Activated CD4-positive, alpha-beta T cell treated with anti-CD3 and anti-CD28 coated beads, Interleukin-2, amount 10 ng/mL, durations not matched to agents 7 days and 5 days (primary cell): Measurements from ENCODE around the gene ATRNL1. TPM values are rescaled to one million over a fixed set of nuclear protein-coding genes. Genes with fewer than 3 reads are reported as not detected.
"Not testable (repeated sequence)": the region's sequence is repeated elsewhere in the genome, so short reads cannot be mapped to it uniquely, and the experiment has no call there.

Experiments
- CTCF ChIA-PET: fragments of 350-600 bp; sonication (Branson Sonifier 250); formaldehyde crosslinking; loops from one replicate; lab custom pipeline; 2021; ENCODE audit warnings: antibody characterized with exemption; lab: Charles Lee
- POLR2A ChIA-PET: fragments of 350-600 bp; sonication (Branson Sonifier 250); formaldehyde crosslinking; loops from one replicate; lab custom pipeline; 2021; ENCODE audit warnings: antibody characterized with exemption; lab: Charles Lee
- DNase-seq: peaks from one replicate; pipeline ENCODE4 v3.0.0-alpha.2; 2020
- H3K27ac Mint-ChIP-seq: one replicate; pipeline ENCODE4 v1.8.0; 2021; ENCODE audit warnings: mild to moderate bottlenecking, moderate library complexity, mixed read lengths
- H3K27me3 Mint-ChIP-seq: one replicate; pipeline ENCODE4 v1.8.0; 2021; ENCODE audit warnings: mixed read lengths
- H3K36me3 Mint-ChIP-seq: one replicate; pipeline ENCODE4 v1.8.0; 2021; ENCODE audit warnings: low read depth, mixed read lengths
- H3K4me1 Mint-ChIP-seq: one replicate; pipeline ENCODE4 v1.8.0; 2021; ENCODE audit warnings: mixed read lengths
- H3K4me3 Mint-ChIP-seq: one replicate; pipeline ENCODE4 v1.8.0; 2021; ENCODE audit warnings: mild to moderate bottlenecking, moderate library complexity, mixed read lengths
- H3K9me3 Mint-ChIP-seq: one replicate; pipeline ENCODE4 v1.8.0; 2021; ENCODE audit warnings: mixed read lengths
- total RNA-seq, 2 experiments: library from RNA; stranded (reverse); gene quantifications; one replicate each; pipeline ENCODE4 v1.2.3, GENCODE V29; 2021

Gene ATRNL1
- total RNA-seq, 2 experiments from 2014 or later = 0.12 to 0.22 TPM

GRCh38 chr10:115171392-115171960, 78.3 kb downstream of the ATRNL1 start:
- ChIA-PET POLR2A (no interaction called here), CTCF (no interaction called here)
- Mint-ChIP-seq H3K4me3 (no peak overlapping the region), H3K36me3 (no peaks in the 10 kb centered on the region), H3K9me3 (no peaks in the 10 kb centered on the region), H3K27ac (no peak overlapping the region), H3K27me3 (no peaks in the 10 kb centered on the region), H3K4me1 (no peaks in the 10 kb centered on the region)
- no peak for DNase-seq

DNA sequence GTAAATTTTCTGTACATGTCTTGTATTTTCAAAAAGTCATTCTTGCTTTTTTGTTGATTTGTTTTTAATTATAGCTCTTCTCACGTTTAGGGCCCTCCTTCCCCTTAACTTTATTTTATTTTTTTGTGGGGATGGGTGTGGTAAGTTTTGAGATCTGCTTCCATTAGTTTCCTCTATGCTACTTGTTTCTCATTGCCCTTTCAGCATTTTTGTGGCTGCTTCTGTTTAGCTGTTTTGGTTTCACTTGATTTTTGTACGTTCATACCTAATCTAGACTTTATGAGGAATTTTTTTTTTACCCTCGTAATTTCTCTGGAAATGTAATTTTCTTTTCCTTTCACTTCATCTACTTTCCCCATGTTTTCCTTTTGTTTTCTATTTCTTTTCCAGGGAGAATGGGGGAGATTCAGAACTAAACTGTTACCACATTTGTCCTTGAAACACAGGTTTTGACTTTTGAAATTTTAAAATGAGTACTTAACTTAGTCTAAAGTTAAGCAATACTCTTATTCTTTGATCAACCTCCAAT, 80.8 kb downstream of the ATRNL1 start:
- H3K36me3 Mint-ChIP-seq = no peaks in the 10 kb centered on the region
- ChIA-PET CTCF (no interaction called here), POLR2A (no interaction called here)

GRCh38 chr10:115207276-115207675, 114.1 kb downstream of the ATRNL1 start:
- H3K4me3 Mint-ChIP-seq = peak overlapping the region; percentile 71
- DNase-seq, H3K27ac Mint-ChIP-seq, H3K27me3 Mint-ChIP-seq, H3K4me1 Mint-ChIP-seq, POLR2A ChIA-PET, H3K9me3 Mint-ChIP-seq, H3K36me3 Mint-ChIP-seq: not testable (repeated sequence)
- CTCF ChIA-PET = interaction anchor here (0.6 kb wide), 1 partner anchor 116 kb away, joined by 3 read pairs; no protein-coding TSS in a partner anchor

More for the DNA sequence above, 80.8 kb downstream of the ATRNL1 start:
- no peaks in the 10 kb centered on the region for H3K9me3 Mint-ChIP-seq
- no peak for DNase-seq
- peaks cover 2% of the 10 kb centered on the region for H3K27me3 Mint-ChIP-seq
- no peak overlapping the region for H3K4me3 Mint-ChIP-seq
- no peak overlapping the region for H3K27ac Mint-ChIP-seq
- no peaks in the 10 kb centered on the region for H3K4me1 Mint-ChIP-seq

GRCh38 chr10:115209133-115209532, 116.0 kb downstream of the ATRNL1 start:
- Mint-ChIP-seq H3K27me3 (no peaks in the 10 kb centered on the region), H3K9me3 (no peaks in the 10 kb centered on the region), H3K4me3 (no peak overlapping the region), H3K36me3 (no peaks in the 10 kb centered on the region), H3K4me1 (peaks cover 8% of the 10 kb centered on the region), H3K27ac (no peak overlapping the region)
- ChIA-PET CTCF (no interaction called here), POLR2A (no interaction called here)
- DNase-seq = no peak

DNA sequence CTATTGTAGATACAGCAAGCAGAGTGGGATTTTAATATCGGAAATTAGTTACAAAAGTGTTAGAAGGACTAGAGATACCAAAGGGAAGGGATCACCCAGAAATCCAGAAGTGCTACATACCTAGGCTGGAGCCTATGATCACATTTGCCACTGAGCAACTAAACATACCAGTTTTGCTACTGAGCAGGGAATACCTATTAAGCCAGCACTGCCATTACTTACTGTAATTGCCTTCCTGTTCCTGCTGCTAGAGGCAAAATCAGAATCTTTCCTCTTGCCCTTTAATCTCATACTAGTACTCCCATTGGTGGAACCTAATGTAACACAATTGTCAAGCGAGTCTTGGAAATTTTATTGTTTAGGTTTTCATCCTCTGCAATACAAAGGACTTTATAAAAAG, 121.7 kb downstream of the ATRNL1 start:
- no peaks in the 10 kb centered on the region for H3K4me1 Mint-ChIP-seq
- no peak overlapping the region for H3K4me3 Mint-ChIP-seq
- no peaks in the 10 kb centered on the region for H3K27me3 Mint-ChIP-seq
- H3K27ac Mint-ChIP-seq = no peak overlapping the region
- no peaks in the 10 kb centered on the region for H3K9me3 Mint-ChIP-seq
- H3K36me3 Mint-ChIP-seq = no peaks in the 10 kb centered on the region
- ChIA-PET CTCF (no interaction called here), POLR2A (no interaction called here)
- DNase-seq = no peak

DNA sequence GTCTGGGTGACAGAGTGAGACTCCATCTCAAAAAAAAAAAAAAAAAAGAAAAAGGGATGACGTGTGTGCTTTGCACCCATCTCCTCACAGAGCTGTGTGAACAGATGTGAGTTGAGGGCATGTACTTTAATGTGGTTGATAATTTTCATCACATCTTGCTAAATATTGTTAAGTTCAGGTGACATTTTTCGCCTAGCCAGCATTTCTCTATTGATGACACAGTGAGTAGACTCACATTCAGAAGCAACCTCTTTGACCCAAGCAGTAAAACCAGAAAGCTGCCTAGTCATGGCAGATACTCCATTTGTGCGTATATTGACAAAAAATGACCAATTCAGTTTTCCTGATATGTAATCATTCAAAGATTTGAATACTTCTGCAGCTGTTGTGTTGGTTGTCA, 126.0 kb downstream of the ATRNL1 start:
- no peaks in the 10 kb centered on the region for H3K36me3 Mint-ChIP-seq
- ChIA-PET CTCF (no interaction called here), POLR2A (no interaction called here)
- no peaks in the 10 kb centered on the region for H3K4me1 Mint-ChIP-seq
- no peak for DNase-seq
- H3K27ac Mint-ChIP-seq = no peak overlapping the region
- no peaks in the 10 kb centered on the region for H3K9me3 Mint-ChIP-seq
- no peaks in the 10 kb centered on the region for H3K27me3 Mint-ChIP-seq
- no peak overlapping the region for H3K4me3 Mint-ChIP-seq

DNA sequence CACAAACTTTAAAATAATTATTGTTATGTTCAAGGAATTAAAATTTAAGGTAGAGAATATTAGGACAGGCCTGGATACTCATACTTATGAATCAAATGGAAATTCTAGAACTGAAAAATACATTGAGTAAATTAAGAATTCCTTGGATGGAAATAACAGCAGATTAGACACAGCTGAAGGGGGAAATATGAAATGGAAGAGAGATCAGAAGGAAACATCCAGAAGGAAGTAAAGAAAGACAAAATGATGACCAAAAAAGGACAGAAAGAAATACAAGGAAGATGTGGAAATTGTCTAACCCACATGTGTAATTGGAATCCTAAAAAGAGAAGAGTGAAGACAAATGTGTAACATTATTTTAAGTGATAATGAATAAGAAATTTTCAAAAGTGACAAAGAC, 128.9 kb downstream of the ATRNL1 start:
- Mint-ChIP-seq H3K27me3 (no peaks in the 10 kb centered on the region), H3K36me3 (no peaks in the 10 kb centered on the region), H3K4me3 (no peak overlapping the region), H3K27ac (no peak overlapping the region), H3K4me1 (no peaks in the 10 kb centered on the region), H3K9me3 (no peaks in the 10 kb centered on the region)
- POLR2A ChIA-PET = no interaction called here
- DNase-seq = no peak
- CTCF ChIA-PET = interaction anchor here (0.7 kb wide), 1 partner anchor 739 kb away, joined by 4 read pairs; no protein-coding TSS in a partner anchor

DNA sequence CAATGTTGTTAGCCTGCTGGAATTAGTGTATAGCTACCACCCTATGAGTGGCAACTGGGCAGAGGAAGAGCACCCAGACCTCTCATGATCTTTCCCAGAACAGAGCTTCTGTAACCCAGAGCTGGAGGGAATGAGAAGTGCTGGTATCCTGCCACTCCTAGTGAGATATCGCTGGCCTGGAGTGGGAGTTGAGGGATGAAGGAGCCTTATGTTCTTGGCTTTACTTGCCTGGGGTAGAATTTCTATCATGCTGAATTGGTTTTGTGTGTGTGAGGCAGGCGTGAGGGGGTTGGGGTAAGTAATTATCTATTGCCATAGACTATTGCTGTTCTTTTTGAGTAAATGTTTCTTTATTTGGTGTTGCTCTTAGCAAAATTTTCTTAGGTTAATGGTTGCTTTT, 146.6 kb downstream of the ATRNL1 start:
- Mint-ChIP-seq H3K9me3 (no peaks in the 10 kb centered on the region), H3K4me1 (no peaks in the 10 kb centered on the region), H3K4me3 (no peak overlapping the region), H3K36me3 (no peaks in the 10 kb centered on the region), H3K27ac (no peak overlapping the region), H3K27me3 (no peaks in the 10 kb centered on the region)
- no peak for DNase-seq
- ChIA-PET CTCF (interaction anchor here (0.6 kb wide), 1 partner anchor 1053 kb away, joined by 3 read pairs; no protein-coding TSS in a partner anchor), POLR2A (no interaction called here)

GRCh38 chr10:115250784-115251183, 157.6 kb downstream of the ATRNL1 start:
- no peaks in the 10 kb centered on the region for H3K36me3 Mint-ChIP-seq
- ChIA-PET POLR2A (no interaction called here), CTCF (no interaction called here)
- no peaks in the 10 kb centered on the region for H3K9me3 Mint-ChIP-seq
- H3K4me3 Mint-ChIP-seq = no peak overlapping the region
- no peaks in the 10 kb centered on the region for H3K4me1 Mint-ChIP-seq
- no peaks in the 10 kb centered on the region for H3K27me3 Mint-ChIP-seq
- no peak for DNase-seq
- no peak overlapping the region for H3K27ac Mint-ChIP-seq

- H3K27ac Mint-ChIP-seq, H3K36me3 Mint-ChIP-seq, POLR2A ChIA-PET, H3K9me3 Mint-ChIP-seq, DNase-seq, H3K4me3 Mint-ChIP-seq, H3K27me3 Mint-ChIP-seq, H3K4me1 Mint-ChIP-seq, CTCF ChIA-PET: not testable (repeated sequence)
Observed at GRCh38 chr10:115253765-115254164, 160.6 kb downstream of the ATRNL1 start.

DNA sequence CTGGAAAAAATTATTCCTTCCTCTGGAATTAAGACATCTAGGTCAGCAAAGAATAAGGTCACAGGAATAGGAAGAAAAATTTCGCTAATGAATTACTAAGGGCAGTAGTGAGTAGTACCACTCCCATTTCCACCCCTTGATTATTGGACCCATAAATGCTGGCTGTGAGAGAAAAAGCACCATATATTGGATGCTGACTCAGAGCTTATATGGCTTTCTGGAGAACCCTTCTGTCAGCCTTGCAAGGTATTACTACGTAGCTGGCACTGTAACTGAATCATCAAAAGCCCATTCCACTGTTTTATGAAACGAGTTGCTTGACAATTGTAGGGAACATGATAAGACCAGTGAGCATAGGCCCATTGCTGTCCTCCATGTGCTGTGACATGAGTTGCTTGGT, 179.3 kb downstream of the ATRNL1 start:
- Mint-ChIP-seq H3K4me1 (no peaks in the 10 kb centered on the region), H3K27me3 (no peaks in the 10 kb centered on the region), H3K9me3 (no peaks in the 10 kb centered on the region), H3K36me3 (no peaks in the 10 kb centered on the region), H3K27ac (no peak overlapping the region), H3K4me3 (no peak overlapping the region)
- POLR2A ChIA-PET = no interaction called here
- no peak for DNase-seq
- CTCF ChIA-PET = no interaction called here

DNA sequence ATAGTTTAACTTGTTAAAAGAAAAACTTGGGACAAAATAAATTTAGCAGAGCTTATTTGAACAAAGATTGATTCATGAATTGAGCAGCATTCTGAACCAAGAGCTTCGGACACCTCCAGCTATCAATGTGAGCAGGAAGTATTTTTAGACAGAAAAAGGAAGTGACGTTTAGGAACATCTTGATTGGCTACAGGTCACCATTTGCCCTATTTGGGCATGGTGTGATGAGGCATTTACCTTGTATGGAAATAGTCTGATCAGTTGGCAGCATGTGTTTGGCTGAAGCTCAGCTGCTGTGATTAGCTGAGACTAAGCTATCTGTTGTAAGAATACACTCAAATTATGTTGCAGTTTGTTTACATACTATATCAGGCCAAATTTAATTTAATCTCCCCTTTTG, 185.1 kb downstream of the ATRNL1 start:
- POLR2A ChIA-PET = no interaction called here
- no peak overlapping the region for H3K4me3 Mint-ChIP-seq
- H3K27me3 Mint-ChIP-seq = no peaks in the 10 kb centered on the region
- no peaks in the 10 kb centered on the region for H3K9me3 Mint-ChIP-seq
- no peak for DNase-seq
- CTCF ChIA-PET = interaction anchor here (0.7 kb wide), 1 partner anchor 1336 kb away, joined by 3 read pairs; no protein-coding TSS in a partner anchor
- no peaks in the 10 kb centered on the region for H3K4me1 Mint-ChIP-seq
- no peak overlapping the region for H3K27ac Mint-ChIP-seq
- H3K36me3 Mint-ChIP-seq = no peaks in the 10 kb centered on the region

- Mint-ChIP-seq H3K4me1 (no peaks in the 10 kb centered on the region), H3K27me3 (no peaks in the 10 kb centered on the region), H3K27ac (no peak overlapping the region), H3K36me3 (no peaks in the 10 kb centered on the region), H3K4me3 (no peak overlapping the region), H3K9me3 (peaks cover 2% of the 10 kb centered on the region)
- ChIA-PET CTCF (no interaction called here), POLR2A (no interaction called here)
- DNase-seq = no peak
Observed at GRCh38 chr10:115295213-115295805, 202.1 kb downstream of the ATRNL1 start.
